ENCODE results near the gene OR4F6.

Gene OR4F6

DNA sequence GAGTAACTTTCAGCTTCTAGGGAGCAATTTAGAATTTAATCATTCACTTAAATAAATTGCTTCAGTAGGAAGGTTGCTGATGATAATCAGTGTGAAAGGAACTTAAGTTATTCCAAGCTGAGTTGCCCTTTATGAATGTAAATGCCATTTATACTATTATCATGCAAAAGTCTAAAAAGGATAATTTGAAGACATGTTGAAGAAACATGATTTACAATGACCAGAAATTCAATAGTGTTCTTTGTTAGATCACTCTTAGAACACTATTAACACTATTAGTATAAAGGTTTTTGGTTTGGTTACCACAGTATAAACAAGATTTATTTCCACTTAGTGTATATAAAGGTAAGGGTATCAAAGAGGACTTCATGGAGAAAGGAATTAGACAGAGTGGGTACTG, 1.6 kb downstream of the OR4F6 start:
- no peak for DNase-seq (ENCODE audit: low spot score)

DNA sequence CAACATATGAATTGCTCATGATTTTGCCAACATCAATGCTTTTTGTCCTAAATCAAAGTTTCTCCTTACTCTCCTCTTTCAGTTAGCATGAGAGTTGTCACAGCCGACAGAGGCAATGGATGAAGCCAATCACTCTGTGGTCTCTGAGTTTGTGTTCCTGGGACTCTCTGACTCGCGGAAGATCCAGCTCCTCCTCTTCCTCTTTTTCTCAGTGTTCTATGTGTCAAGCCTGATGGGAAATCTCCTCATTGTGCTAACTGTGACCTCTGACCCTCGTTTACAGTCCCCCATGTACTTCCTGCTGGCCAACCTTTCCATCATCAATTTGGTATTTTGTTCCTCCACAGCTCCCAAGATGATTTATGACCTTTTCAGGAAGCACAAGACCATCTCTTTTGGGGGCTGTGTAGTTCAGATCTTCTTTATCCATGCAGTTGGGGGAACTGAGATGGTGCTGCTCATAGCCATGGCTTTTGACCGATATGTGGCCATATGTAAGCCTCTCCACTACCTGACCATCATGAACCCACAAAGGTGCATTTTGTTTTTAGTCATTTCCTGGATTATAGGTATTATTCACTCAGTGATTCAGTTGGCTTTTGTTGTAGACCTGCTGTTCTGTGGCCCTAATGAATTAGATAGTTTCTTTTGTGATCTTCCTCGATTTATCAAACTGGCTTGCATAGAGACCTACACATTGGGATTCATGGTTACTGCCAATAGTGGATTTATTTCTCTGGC, 2.5 kb downstream of the OR4F6 start:
- no peak for DNase-seq (ENCODE audit: low spot score)

- peak; percentile 12 for DNase-seq (ENCODE audit: low spot score)
Measured at GRCh38 chr15:101807345-101807945, 4.1 kb downstream of the OR4F6 start.

DNA sequence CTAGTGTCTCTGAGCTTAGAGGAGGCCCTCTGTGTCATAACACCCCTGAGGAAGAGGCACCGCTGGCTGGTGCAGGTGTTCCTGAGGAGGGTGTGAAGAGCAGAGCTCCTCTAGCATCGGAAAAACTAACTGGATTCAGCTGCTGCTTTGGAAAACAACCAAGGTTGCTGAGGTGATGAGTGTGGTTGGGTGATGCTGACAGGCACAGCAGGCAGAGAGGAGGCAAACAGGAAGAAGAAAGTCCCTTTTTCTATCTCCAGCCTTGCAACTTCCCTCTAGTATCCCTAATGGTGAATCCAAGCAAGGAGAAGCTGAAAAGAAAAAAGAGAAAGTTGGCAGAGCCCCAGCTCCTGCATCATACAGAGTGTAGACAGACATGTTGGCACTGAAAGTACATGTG, 4.9 kb downstream of the OR4F6 start:
- DNase-seq (ENCODE audit: low spot score), result peak; percentile 15

- no peak for DNase-seq (ENCODE audit: low spot score)
Measured at GRCh38 chr15:101810456-101810855, 7.1 kb downstream of the OR4F6 start.

DNA sequence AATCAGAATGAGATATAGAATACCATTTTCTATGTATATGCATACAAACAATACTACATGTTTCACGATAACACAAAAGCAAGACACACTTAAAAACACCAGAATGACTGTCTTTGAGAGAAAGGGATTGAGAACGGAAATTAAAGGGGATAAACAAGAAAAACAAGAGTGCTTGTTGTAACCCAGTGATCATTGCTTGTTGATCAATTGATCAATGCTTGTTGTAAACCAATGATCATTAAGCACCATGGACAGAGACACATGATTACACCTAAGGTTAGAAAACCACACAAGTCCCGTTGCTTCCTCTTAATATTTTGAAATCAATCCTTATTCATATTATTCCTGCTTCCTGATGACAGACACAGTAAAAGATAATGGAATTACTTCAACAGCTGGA, 7.6 kb downstream of the OR4F6 start:
- DNase-seq (ENCODE audit: low spot score), result no peak

DNA sequence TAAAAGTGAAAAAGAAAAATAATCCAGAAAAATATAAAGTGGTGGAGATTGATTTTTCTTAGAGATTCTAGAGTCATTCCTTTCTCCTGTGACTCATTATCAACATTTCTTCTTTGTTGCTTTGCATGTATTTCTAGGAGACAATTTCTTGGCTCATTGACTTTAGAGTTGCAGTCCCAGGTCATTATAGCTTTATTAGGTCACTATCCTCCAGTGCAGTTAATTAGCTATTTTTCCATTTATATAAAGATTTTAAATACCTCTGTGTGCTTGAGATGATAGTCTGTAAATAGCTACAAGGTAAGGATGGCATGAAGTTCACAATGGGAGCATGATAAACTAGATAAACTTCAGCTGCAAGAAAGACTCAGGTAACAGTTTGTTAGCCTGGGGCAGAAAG, 8.6 kb downstream of the OR4F6 start, which contains the start of gene OR4F15:
TSS of gene OR4F15 (plus strand) at position 301 of the 400 bp plus-strand sequence. CDS start 5,985 bp downstream, outside the sequence.
- no peak for DNase-seq (ENCODE audit: low spot score)

DNA sequence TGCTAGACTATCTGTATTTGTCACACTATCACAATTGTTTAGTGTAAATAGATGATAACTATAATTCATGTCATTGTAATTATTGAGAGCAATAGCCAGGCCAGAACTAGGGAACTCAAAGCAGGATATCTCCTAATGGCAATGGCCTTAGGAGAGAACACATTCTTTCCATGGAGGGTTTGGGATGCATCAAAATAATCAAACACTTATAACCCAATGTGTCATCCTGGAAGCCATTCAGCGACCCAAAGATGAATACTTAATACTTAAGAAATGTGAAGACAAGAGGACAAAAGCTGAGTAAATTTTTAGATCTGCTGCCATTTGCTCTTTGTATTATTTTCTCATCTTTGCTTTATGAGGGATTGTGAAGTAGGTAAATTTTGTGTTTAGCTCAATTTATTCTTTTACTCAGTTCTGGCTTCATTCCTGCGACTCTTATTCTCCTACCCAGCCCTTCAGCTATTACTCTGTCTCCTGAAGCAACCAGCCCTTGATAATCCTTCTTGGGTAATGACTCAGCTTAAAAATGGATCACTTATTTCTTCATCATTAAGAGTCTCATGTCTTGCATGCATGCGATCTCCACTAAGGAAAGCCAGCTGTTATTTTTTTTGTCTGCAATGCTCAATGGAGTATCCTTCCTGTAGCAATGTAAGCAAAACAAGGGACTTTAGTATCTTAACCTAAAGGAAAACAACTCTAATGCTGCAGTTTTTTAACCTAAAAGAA, 10.7 kb downstream of the OR4F6 start:
- DNase-seq (ENCODE audit: low spot score), result peak; percentile 60

DNA sequence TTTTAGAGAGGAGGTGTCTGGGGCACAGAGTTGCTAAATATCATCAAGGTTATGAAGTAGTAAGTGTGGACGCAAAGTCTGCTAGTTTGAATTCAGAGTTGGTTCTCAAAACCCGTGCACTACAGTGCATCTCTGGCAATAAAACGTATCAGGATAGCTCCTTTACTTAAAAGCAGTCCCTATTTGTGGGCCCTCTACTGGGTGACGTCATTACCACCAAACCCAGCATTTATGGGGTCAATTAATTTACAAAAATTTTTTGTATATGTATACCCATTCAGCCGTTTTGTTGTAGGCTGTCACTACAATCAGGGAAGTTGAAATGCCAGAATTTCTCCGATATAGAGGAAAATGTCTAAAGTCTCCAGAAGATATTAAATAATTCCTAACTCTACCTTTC, 17.5 kb downstream of the OR4F6 start:
- DNase-seq (ENCODE audit: low spot score), result no peak

- DNase-seq (ENCODE audit: low spot score), result peak; percentile 31
Measured at GRCh38 chr15:101827257-101827656, 23.9 kb downstream of the OR4F6 start.

DNA sequence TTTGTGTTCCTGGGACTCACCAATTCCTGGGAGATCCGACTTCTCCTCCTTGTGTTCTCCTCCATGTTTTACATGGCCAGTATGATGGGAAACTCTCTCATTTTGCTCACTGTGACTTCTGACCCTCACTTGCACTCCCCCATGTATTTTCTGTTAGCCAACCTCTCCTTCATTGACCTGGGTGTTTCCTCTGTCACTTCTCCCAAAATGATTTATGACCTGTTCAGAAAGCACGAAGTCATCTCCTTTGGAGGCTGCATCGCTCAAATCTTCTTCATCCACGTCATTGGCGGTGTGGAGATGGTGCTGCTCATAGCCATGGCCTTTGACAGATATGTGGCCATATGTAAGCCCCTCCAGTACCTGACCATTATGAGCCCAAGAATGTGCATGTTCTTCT, 25.5 kb downstream of the OR4F6 start:
- no peak for DNase-seq (ENCODE audit: low spot score)

GRCh38 chr15:101841656-101842055, 38.3 kb downstream of the OR4F6 start:
- DNase-seq (ENCODE audit: low spot score), result no peak

GRCh38 chr15:101844916-101845315, 41.6 kb downstream of the OR4F6 start:
- DNase-seq (ENCODE audit: low spot score), result no peak

DNA sequence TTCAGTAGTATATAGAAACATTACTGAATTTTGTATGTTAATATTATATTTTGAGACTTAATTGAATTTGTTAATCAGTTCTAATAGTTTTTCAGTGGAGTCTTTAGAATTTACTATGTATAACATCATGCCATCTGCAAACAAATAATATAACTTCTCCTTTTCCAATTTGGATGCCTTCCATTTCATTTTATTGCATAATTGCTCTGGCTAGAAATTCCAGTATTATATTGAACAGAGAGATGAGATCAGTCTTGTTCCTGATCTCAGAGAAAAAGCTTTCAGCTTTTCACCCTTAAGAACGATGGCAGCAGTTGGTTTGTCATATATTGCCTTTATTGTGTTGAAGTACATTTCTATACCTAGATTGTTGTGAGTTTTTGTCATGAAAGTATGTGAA, 49.0 kb downstream of the OR4F6 start:
- no peak for DNase-seq (ENCODE audit: low spot score)
